HFFc6 (cell line): ENCODE results near the gene NPEPL1. TPM values are rescaled to one million over a fixed set of nuclear protein-coding genes. Genes with fewer than 3 reads are reported as not detected.

Experiments used
- DNase-seq: peaks from one replicate; pipeline ENCODE4 v3.0.0-alpha.2; 2018
- H3K27ac Mint-ChIP-seq: 2 replicates; pipeline ENCODE4 v1.8.0; 2020; ENCODE audit warnings: mild to moderate bottlenecking, mixed read lengths
- H3K27me3 Mint-ChIP-seq: 2 replicates; pipeline ENCODE4 v1.8.0; 2021; ENCODE audit warnings: mild to moderate bottlenecking, moderate library complexity, mixed read lengths; ENCODE audit not compliant: insufficient read depth
- H3K36me3 Mint-ChIP-seq: 2 replicates; pipeline ENCODE4 v1.8.0; 2021; ENCODE audit warnings: low read depth, mixed read lengths
- H3K4me1 Mint-ChIP-seq: 2 replicates; pipeline ENCODE4 v1.8.0; 2020; ENCODE audit warnings: low read depth, mixed read lengths
- H3K4me3 Mint-ChIP-seq: 2 replicates; pipeline ENCODE4 v1.8.0; 2020; ENCODE audit warnings: mild to moderate bottlenecking, moderate library complexity, mixed read lengths
- H3K9me3 Mint-ChIP-seq: 2 replicates; pipeline ENCODE4 v1.8.0; 2020; ENCODE audit warnings: mild to moderate bottlenecking, mixed read lengths
- total RNA-seq, 6 experiments: library from RNA; stranded (reverse); fragmentation: NEBNext Ultra II Directional; extraction: Animal tissue kit (Norgen Biotek cat#: 25700); gene quantifications; 2 replicates in 1 of 6; 3 replicates in 5 of 6; pipeline ENCODE4 v1.2.3, GENCODE V29; 2021
- TF ChIP-seq, protein P1 (sequence below): fragments of 200-600 bp; sonication (generic); IDR thresholded peaks from 2 replicates; pipeline ENCODE4 v1.5.0; 2021; ENCODE audit warnings: antibody characterized with exemption, mild to moderate bottlenecking

NPEPL1 gene
- total RNA-seq, 6 experiments from 2014 or later = 12.0 to 17.8 (median 12.6) TPM

DNA sequence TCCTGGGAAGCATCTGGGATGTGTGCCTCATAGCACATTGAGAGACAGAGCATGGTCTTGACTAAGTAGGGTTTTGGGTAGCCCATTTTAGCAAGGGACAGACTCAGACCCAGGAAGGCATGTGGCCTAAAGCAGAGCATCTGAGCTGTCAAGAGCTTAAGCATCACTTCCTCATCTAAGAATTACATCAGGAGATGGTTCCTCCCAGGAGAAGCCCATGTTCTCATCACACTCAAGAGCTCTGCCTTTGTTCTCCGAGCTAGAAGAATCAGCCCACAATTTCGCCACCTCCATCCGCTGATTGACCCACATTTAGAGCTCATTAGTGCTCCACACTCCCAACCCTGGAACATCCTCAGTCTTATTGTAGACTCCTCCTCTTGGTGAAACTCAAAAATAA, 68.3 kb downstream of the NPEPL1 start:
- no peak overlapping the region for H3K27ac Mint-ChIP-seq
- no peak overlapping the region for H3K4me3 Mint-ChIP-seq
- no peaks in the 10 kb centered on the region for H3K4me1 Mint-ChIP-seq
- H3K36me3 Mint-ChIP-seq = no peaks in the 10 kb centered on the region
- H3K27me3 Mint-ChIP-seq = peaks cover 57% of the 10 kb centered on the region
- TF ChIP-seq, protein P1, sequence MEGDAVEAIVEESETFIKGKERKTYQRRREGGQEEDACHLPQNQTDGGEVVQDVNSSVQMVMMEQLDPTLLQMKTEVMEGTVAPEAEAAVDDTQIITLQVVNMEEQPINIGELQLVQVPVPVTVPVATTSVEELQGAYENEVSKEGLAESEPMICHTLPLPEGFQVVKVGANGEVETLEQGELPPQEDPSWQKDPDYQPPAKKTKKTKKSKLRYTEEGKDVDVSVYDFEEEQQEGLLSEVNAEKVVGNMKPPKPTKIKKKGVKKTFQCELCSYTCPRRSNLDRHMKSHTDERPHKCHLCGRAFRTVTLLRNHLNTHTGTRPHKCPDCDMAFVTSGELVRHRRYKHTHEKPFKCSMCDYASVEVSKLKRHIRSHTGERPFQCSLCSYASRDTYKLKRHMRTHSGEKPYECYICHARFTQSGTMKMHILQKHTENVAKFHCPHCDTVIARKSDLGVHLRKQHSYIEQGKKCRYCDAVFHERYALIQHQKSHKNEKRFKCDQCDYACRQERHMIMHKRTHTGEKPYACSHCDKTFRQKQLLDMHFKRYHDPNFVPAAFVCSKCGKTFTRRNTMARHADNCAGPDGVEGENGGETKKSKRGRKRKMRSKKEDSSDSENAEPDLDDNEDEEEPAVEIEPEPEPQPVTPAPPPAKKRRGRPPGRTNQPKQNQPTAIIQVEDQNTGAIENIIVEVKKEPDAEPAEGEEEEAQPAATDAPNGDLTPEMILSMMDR = no peak
- DNase-seq = no peak
- no peaks in the 10 kb centered on the region for H3K9me3 Mint-ChIP-seq

DNA sequence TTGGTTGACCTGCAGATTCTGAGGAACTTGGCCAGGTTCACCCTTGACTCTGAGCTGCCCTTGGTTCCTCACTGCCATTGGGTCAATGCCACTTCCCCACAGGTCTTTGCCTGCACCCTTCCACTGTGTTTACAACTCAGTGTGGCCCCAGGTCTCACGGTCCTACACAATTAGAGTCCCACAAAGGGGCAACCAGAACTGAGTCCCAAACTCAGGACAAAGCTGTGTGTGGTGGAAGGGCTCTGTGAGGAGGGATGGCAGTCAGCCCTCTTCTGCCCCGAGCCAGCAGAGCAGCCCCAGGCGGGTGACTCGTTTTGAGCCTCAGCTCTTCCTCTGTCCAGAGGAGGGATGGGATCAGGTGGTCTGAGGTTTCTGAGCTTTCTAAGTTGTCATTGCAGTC, 69.5 kb downstream of the NPEPL1 start:
- Mint-ChIP-seq H3K9me3 (no peaks in the 10 kb centered on the region), H3K27ac (no peak overlapping the region), H3K4me1 (no peaks in the 10 kb centered on the region), H3K4me3 (no peak overlapping the region), H3K27me3 (peaks cover 56% of the 10 kb centered on the region), H3K36me3 (no peaks in the 10 kb centered on the region)
- DNase-seq = no peak
- TF ChIP-seq, protein P1 = no peak

DNA sequence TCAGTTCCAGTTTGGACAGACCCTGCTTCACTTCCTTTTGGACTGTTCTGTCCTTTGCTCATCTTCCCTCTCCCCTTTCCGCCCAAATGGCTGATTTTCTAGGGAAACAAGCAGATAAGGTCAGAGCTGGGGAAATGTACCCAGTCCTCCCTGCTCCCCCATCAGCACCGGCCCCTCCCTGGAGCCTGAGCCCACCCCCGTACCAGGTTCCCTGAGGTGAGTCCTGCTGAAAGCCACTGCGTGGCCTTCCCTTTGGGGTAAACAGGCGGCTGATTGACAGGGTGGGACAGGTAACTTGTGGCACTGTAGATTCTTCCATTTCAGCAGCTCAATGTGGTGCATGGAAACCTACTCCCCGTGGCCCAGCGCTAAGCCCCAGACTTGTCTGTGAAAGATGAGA, 70.5 kb downstream of the NPEPL1 start:
- no peak for DNase-seq
- Mint-ChIP-seq H3K4me1 (no peaks in the 10 kb centered on the region), H3K9me3 (no peaks in the 10 kb centered on the region), H3K27me3 (peaks cover 60% of the 10 kb centered on the region), H3K4me3 (no peak overlapping the region), H3K36me3 (no peaks in the 10 kb centered on the region), H3K27ac (no peak overlapping the region)
- TF ChIP-seq, protein P1 = no peak

Other genes starting within 250 kb of the NPEPL1 start
- 10 to 100 TPM; 14.5 to 43.3 (median 34.9) TPM for gene APCDD1L, start 177.4 kb upstream of the NPEPL1 start, total RNA-seq
- 10 to 100 TPM; 44.4 to 51.8 (median 48.3) TPM for gene STX16, start 41.5 kb upstream of the NPEPL1 start, total RNA-seq
- gene GNAS-AS1, start 158.1 kb downstream of the NPEPL1 start, total RNA-seq = 1 to 10 TPM; 1.0 to 1.5 (median 1.3) TPM
- gene GNAS, start 159.9 kb downstream of the NPEPL1 start, total RNA-seq = 1,000 to 10,000 TPM in 2 of 6 experiments, 100 to 1,000 TPM in 4; 820 to 1,032 (median 914) TPM